HCT116 (cell line): ENCODE data around the gene SMCO4. TPM values are rescaled to one million over a fixed set of nuclear protein-coding genes. Genes with fewer than 3 reads are reported as not detected.

Source experiments
- ATAC-seq: fragments of 200-7000 bp; cut with Tn5 transposase; 2 replicates; pipeline ENCODE4 v1.9.1; 2020; ENCODE audit warnings: mild to moderate bottlenecking, moderate library complexity
- BruUV-seq: library from RNA; stranded (reverse); fragments of 400-500 nt; replicated peaks from 2 replicates; lab custom pipeline; 2021; lab: Mats Ljungman, UMichigan
- CTCF ChIA-PET: fragments of 300-600 bp; sonication (Branson Sonifier 250); formaldehyde crosslinking; loops from one replicate; lab custom pipeline; 2021; ENCODE audit warnings: antibody characterized with exemption; lab: Charles Lee
- POLR2A ChIA-PET: fragments of 300-600, 350-600 bp; sonication (Branson Sonifier 250); formaldehyde crosslinking; loops from one replicate; lab custom pipeline; 2021; ENCODE audit warnings: antibody characterized with exemption; lab: Charles Lee
- RAD21 ChIA-PET, 2 experiments: fragments of 300-600 bp; sonication (Branson Sonifier 250); formaldehyde crosslinking; loops; one replicate each; lab custom pipeline; 2023; ENCODE audit warnings: low total read pairs in 2 of 2; ENCODE audit not compliant: uncharacterized antibody in 2 of 2, unreplicated experiment in 2 of 2, low non-redundant PET in 1 of 2; lab: Charles Lee
- DNase-seq: peaks from one replicate; pipeline ENCODE4 v3.0.0-alpha.2; 2010; ENCODE audit warnings: low read depth, low spot score
- H2AFZ ChIP-seq: fragments of 200-600 bp; shearing (Covaris generic), sonication (generic); 2 replicates; pipeline ENCODE4 v1.6.1; 2017; ENCODE audit warnings: low read depth, mixed run types, mixed read lengths, antibody characterized with exemption, low read length; ENCODE audit not compliant: poor library complexity, severe bottlenecking
- H3K27ac ChIP-seq: 2 replicates; pipeline ENCODE4 v1.5.1; 2012; ENCODE audit warnings: low read depth, low read length
- H3K27me3 ChIP-seq: fragments of 200-600 bp; sonication (generic); 2 replicates; pipeline ENCODE4 v1.6.1; 2016; ENCODE audit warnings: mixed run types, low read length, mixed read lengths; ENCODE audit not compliant: insufficient read depth
- H3K36me3 ChIP-seq, 2 experiments: fragments of 200-500 bp in 1 of 2; fragments of 200-600 bp in 1 of 2; sonication (Bioruptor generic) in 1 of 2; sonication (generic) in 1 of 2; 2 replicates each; pipeline versions ENCODE4 v1.5.1 to v1.6.1; 2014 to 2016; ENCODE audit warnings: low read length in 2 of 2, inconsistent platforms in 1 of 2, mixed read lengths in 1 of 2, mixed run types in 1 of 2; ENCODE audit not compliant: insufficient read depth in 2 of 2, control insufficient read depth in 1 of 2
- H3K4me1 ChIP-seq, 2 experiments: fragments of 200-600 bp in 1 of 2; sonication (generic) in 1 of 2; 2 replicates each; pipeline versions ENCODE4 v1.5.1 to v1.6.1; 2012 to 2017; ENCODE audit warnings: low read length in 2 of 2, inconsistent platforms in 1 of 2, mild to moderate bottlenecking in 1 of 2, mixed read lengths in 1 of 2, mixed run types in 1 of 2, moderate library complexity in 1 of 2; ENCODE audit not compliant: insufficient read depth in 2 of 2, control insufficient read depth in 1 of 2
- H3K4me2 ChIP-seq: fragments of 200-600 bp; sonication (generic); 2 replicates; pipeline ENCODE4 v1.6.1; 2017; ENCODE audit warnings: mixed run types, low read length, mixed read lengths
- H3K4me3 ChIP-seq, 2 experiments: fragments of 200-600 bp in 1 of 2; sonication (generic) in 1 of 2; replicated peaks in 1 of 2; 2 replicates each; pipeline ENCODE4 v1.5.1; 2011 to 2016; ENCODE audit warnings: low read length in 2 of 2, control low read depth in 1 of 2, low read depth in 1 of 2, mild to moderate bottlenecking in 1 of 2, mixed read lengths in 1 of 2, mixed run types in 1 of 2
- H3K79me2 ChIP-seq: fragments of 200-600 bp; sonication (generic); 2 replicates; pipeline ENCODE4 v1.6.1; 2017; ENCODE audit warnings: mild to moderate bottlenecking, mixed run types, low read length, moderate library complexity, mixed read lengths; ENCODE audit not compliant: insufficient read depth
- H3K9ac ChIP-seq: fragments of 200-600 bp; sonication (generic); 2 replicates; pipeline ENCODE4 v1.6.1; 2016; ENCODE audit warnings: low read length, mixed read lengths
- H3K9me2 ChIP-seq: fragments of 200-600 bp; sonication (generic), shearing (Covaris generic); 2 replicates; pipeline ENCODE4 v1.6.1; 2017; ENCODE audit warnings: mixed run types, mild to moderate bottlenecking, moderate library complexity; ENCODE audit not compliant: insufficient read depth
- H3K9me3 ChIP-seq, 2 experiments: fragments of 200-500 bp in 1 of 2; fragments of 200-600 bp in 1 of 2; sonication (Bioruptor generic) in 1 of 2; sonication (generic) in 1 of 2; 2 replicates each; pipeline ENCODE4 v1.6.1; 2014 to 2017; ENCODE audit warnings: low read length in 2 of 2, mixed read lengths in 2 of 2, inconsistent platforms in 1 of 2, low read depth in 1 of 2, mild to moderate bottlenecking in 1 of 2, mixed run types in 1 of 2, moderate library complexity in 1 of 2; ENCODE audit not compliant: control insufficient read depth in 1 of 2, insufficient read depth in 1 of 2
- H4K20me1 ChIP-seq: fragments of 200-600 bp; sonication (generic), shearing (Covaris generic); 2 replicates; pipeline ENCODE4 v1.6.1; 2017; ENCODE audit warnings: mixed run types, mild to moderate bottlenecking, moderate library complexity; ENCODE audit not compliant: insufficient read depth
- CBX3 ChIP-seq: IDR thresholded peaks from 2 replicates; pipeline ENCODE4 v1.6.1; 2012; ENCODE audit warnings: low read depth
- ELF1 ChIP-seq: IDR thresholded peaks from 2 replicates; pipeline ENCODE4 v1.6.1; 2012; ENCODE audit warnings: low read depth, borderline replicate concordance
- EZH2 ChIP-seq: fragments of 200-600 bp; sonication (generic); IDR thresholded peaks from 2 replicates; pipeline ENCODE4 v1.6.1; 2017; ENCODE audit warnings: antibody characterized with exemption, mixed run types
- JUND ChIP-seq: IDR thresholded peaks from 2 replicates; pipeline ENCODE4 v1.6.1; 2012
- POLR2A ChIP-seq: IDR thresholded peaks from 2 replicates; pipeline ENCODE4 v1.7.0; 2011; ENCODE audit warnings: borderline replicate concordance; ENCODE audit not compliant: insufficient read depth, insufficient read length; ENCODE audit errors: extremely low read depth
- POLR2AphosphoS5 ChIP-seq: IDR thresholded peaks from 2 replicates; pipeline ENCODE4 v1.6.1; 2011; ENCODE audit warnings: mild to moderate bottlenecking, low read depth, low read length, moderate library complexity
- RAD21 ChIP-seq: IDR thresholded peaks from 2 replicates; pipeline ENCODE4 v1.6.1; 2012; ENCODE audit warnings: low read depth, mild to moderate bottlenecking
- SIN3A ChIP-seq: IDR thresholded peaks from 2 replicates; pipeline ENCODE4 v1.6.1; 2012; ENCODE audit warnings: low read depth
- SP1 ChIP-seq: IDR thresholded peaks from 2 replicates; pipeline ENCODE4 v1.6.1; 2012; ENCODE audit warnings: low read depth
- SRF ChIP-seq: IDR thresholded peaks from 2 replicates; pipeline ENCODE4 v1.6.1; 2012; ENCODE audit warnings: low read depth
- ZBTB33 ChIP-seq: IDR thresholded peaks from 2 replicates; pipeline ENCODE4 v1.6.1; 2011; ENCODE audit warnings: mild to moderate bottlenecking, low read length, moderate library complexity; ENCODE audit not compliant: insufficient replicate concordance; ENCODE audit errors: extremely low read depth
- intact Hi-C: fragments of 100-400 bp; cut with micrococcal nuclease; formaldehyde crosslinking; loops from 2 replicates; pipeline ENCODE4 v1.10.0; 2022
- total RNA-seq: library from RNA; stranded (reverse); gene quantifications from one replicate; pipeline ENCODE4 v1.2.1, GENCODE V29; 2021; ENCODE audit not compliant: unreplicated experiment
- TF ChIP-seq, protein P1 (sequence below): IDR thresholded peaks from 2 replicates; pipeline ENCODE4 v1.6.1; 2012

SMCO4 gene
- total RNA-seq, 1 experiment from 2014 or later = 23.1 TPM

- Histone ChIP-seq H3K4me3 (no peak overlapping the region), H3K4me2 (no peak overlapping the region), H3K9me3 (no peaks in the 10 kb centered on the region), H3K9me2 (no peaks in the 10 kb centered on the region), H4K20me1 (no peaks in the 10 kb centered on the region), H3K36me3 (no peaks in the 10 kb centered on the region), H3K9ac (no peak overlapping the region), H3K4me1 (no peaks in the 10 kb centered on the region), H3K79me2 (no peaks in the 10 kb centered on the region), H2AFZ (no peak overlapping the region), H3K27me3 (no peaks in the 10 kb centered on the region)
- ChIA-PET RAD21 (no interaction called here), CTCF (no interaction called here), POLR2A (no interaction called here)
- intact Hi-C loops = no loop called here
- ATAC-seq = no peak
- no TSS peak for BruUV-seq
- DNase-seq = no peak
- TF ChIP-seq ELF1 = no peak
- TF ChIP-seq CBX3 = no peak
- TF ChIP-seq POLR2AphosphoS5 = no peak
- TF ChIP-seq, protein P1, sequence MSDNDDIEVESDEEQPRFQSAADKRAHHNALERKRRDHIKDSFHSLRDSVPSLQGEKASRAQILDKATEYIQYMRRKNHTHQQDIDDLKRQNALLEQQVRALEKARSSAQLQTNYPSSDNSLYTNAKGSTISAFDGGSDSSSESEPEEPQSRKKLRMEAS = no peak
- no peak for TF ChIP-seq SP1
- TF ChIP-seq POLR2A = no peak
- TF ChIP-seq SIN3A = no peak
- TF ChIP-seq ZBTB33 = no peak
- TF ChIP-seq JUND = no peak
- no peak for TF ChIP-seq EZH2
- TF ChIP-seq SRF = no peak
- no peak for TF ChIP-seq RAD21
- TF ChIP-seq, all 23 proteins: peak for 0
- H3K27ac ChIP-seq = no peak overlapping the region
Measured at GRCh38 chr11:93491973-93492372, 51.2 kb downstream of the SMCO4 start.
